Hematopoietic multipotent progenitor cell treated with erythropoietin and hydrocortisone succinate and interleukin-3 and kit ligand, for 15 days (in vitro differentiated cells): ENCODE measurements around the gene FGFR4.

Experiments used
- DNase-seq: peaks from one replicate; pipeline ENCODE4 v3.0.0-alpha.2; 2015; ENCODE audit warnings: low spot score

Gene FGFR4

DNA sequence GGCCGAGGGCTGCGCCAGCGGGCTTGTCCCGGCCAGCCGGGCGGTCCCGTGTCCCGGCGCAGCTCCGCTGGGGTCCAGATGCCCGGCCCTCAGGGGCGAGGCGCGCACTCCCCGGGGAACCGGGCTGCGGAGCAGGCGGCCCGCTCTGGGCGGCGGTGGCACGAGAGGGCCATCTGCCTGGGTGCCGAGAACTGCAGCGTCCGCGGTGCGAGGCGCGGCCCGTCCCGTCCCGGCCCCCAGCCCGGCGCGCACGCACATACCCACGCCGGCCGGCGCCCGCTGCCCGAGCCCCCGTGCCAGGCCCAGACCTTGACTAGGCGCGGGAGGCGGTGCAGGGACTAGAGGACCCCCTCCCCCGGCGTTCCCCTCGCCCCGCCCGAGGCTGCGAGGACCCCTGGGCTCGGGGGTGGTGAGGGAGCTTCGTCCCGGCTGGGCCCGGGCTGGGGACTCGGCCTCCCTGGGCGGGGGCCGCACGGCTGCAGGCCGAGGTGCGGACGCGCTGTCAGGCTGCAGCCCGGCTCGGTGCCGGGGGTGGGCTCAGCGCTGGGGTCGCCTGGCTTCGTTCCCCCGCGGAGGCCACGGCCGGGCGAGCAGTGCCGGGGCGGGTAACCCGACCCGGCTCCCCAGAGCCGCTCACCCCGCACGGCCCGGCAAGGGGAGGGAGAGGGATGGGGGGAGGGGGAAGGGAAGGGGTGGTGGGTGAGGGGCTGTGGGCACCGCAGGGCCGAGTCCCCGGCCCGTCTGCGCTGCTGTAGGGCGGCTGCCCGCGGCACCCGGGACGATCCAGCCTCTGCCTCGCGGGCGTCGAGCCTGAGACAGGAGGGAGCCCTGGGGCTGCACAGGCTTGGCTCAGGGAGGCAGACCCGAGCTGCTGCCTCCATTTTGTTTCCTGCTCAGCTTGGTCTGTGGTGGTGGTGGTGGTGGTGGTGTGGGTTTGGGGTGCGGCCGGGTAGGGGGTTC, 45.7 kb downstream of the FGFR4 start:
- no peak for DNase-seq

DNA sequence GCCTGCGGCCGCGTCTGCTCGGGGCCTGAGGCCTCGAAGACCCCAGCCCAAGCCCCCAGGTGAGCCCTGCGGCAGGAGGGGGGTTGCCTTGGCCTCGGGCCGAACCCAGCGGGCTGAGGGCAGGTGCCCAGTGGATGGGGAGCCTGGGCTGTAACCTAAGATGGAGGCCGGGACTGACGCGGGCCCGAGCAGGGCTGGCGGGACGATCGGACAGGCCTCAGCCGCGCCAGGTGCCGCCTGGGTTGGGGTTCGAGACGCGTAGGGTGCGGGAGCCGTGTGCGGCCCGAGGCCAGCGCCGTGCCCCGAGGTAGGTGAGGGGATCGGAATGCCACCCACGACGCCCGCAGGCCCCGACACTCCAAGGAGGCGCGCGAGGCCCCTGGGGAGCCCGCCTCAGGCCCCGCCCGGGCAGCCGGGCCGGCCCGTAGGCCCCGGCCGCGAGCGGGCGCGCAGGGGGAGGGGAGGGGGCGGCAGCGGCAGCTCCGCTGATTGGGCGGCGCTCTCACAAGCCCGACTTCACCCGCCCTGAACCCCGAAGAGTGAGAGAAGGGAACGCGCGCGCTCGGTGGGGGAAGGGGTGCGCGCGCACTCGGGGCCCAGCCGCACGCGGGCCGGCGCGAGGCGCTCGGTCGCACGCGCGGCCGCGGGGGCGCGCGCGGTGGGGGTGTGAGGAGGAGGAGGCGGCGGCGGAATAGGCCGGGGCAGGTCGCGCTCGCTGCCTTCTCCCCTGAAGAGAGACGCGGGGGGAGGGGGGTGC, 46.6 kb downstream of the FGFR4 start, which contains the start of gene NSD1:
Gene NSD1, plus strand, starts transcription at position 678 of the 757 bp plus-strand sequence. CDS start 1,331 bp downstream, outside the sequence.
- DNase-seq, result peak; percentile 83

DNA sequence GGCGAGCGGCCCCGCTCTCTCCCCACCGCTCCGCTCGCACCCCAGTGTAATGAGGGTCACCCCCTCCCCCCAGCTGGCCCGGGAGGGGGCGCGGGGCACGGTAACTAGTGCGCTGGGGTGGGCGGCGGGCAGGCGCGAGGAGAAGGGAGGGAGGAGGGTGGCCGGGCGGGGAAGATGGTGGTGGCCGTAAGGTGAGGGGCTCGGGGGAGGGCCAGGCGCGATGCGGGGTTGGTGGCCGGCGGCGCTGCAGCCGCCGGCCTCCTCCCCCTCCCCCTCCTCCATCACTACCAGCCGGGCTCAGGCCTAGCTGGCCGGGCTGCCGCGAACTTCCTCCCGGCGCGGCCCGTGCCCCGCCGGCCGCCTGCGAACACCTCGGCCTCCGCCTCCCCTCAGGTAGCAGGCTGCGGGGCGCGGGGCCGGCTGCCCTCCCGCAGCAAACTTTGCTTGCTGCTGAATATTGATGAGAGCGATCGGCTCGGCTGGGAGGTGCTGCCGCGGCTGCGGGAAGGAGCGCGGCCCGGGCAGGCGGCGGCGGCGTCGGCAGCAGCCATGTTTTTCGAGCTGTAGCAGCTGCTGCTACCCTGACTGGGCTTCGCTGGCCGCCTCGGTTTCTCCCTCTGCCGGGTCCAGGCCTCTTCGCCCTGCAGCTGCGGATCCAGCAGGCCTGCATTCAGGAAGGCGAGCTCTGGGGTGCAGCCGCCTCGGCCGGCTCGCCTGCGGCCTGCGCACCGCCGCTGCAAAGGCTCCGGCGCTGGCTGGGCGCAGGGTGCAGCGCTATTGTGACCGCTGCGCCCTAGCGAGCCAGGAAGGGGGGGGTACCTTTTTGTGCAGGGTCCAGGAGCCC, 47.4 kb downstream of the FGFR4 start:
- peak; percentile 42 for DNase-seq

DNA sequence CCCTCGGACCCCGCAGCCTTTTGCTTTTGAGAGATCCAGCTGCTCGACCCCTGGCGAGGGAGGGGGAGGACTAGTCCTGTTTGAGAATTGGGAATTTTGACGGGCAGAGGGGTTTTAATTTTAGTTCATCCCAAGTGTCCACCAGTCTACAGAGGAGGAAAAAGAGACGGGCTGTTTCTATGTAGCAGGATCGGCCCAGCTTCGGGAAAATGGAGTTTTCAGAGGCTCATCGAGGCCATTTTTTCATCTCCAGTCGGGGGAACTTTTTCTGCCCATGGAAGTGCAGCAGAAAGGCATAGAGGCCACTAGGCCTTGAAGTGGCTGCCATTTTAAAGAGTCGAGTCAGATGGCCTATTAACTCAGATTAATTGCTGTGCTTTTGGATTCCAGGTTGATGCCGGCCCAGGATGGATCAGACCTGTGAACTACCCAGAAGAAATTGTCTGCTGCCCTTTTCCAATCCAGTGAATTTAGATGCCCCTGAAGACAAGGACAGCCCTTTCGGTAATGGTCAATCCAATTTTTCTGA, 48.0 kb downstream of the FGFR4 start:
- DNase-seq, result no peak

DNA sequence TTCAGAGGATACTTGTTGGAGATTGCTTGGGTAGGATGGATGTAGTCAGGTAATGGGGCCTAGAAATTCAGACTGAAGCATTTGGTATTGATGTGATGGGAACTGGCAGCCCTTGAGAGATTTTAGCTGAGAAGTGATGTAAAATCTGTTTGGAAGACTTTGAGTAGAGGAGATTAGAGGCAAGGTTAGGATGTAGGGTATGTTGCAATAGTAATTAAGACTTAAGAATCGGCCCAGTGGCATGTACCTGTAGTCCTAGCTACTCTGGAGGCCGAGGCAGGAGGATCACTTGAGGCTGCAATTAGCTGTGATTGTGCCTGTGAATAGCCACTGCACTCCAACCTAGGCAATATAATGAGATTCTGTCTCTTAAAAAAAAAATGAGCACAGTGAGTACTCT, 53.6 kb downstream of the FGFR4 start:
- no peak for DNase-seq

DNA sequence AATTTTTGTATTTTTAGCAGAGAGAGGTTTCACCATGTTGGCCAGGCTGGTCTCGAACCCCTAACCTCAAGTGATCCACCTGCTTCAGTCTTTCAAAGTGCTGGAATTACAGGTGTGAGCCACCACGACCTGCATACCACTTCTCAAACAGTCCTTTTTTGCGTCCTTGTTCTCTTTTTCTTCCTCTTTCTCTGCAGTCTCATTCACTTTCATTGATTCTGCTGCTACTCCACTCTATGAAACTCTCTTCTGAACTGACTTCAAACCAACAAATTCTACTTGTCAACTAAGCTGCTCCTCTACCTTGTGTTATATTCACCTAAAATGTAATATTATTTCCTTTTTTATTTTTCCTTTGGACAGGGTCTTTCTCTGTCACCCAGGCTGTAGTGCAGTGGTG, 54.8 kb downstream of the FGFR4 start:
- DNase-seq, result no peak

DNA sequence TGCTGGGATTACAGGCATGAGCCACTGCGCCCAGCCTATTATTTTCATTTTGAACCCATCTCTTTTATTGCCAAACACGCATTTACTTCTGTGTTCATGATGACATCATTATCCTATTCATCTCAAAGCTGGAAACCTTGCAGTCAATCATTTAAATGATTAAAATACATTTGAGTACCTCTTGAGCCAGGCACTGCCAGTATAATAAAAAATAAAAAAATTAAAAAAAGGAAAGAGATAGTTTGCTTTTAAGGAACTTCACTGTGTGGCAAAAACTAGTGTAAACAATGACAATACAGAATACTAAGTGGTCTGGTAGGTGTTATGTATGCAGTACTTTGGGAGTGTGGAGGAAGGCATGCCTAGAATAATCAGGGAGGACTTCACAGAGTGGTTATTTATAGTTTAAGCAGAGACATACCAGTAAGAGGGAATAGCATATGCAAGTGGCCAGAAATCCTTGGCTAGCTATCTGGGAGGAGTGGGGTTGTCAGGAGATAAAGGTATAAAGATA, 55.4 kb downstream of the FGFR4 start:
- no peak for DNase-seq

DNA sequence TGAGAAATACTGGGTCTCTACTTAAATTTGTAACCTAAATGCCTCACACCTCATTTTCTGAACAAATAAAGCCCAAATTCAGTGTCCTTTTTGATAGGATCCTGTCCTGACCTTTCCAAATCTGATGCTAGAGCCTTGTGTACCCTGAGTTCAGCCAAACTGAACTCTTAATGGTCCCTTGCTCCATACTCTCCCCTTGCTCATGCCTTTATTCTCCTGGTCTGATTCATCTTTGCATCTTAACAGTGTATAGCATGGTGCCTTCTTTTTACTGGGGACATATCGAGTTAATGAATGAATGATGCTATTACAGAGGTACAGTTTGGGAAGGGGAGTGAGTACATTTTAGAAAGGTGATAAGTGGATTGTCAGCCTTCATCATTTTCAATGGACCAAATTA, 56.1 kb downstream of the FGFR4 start:
- DNase-seq, result no peak

DNA sequence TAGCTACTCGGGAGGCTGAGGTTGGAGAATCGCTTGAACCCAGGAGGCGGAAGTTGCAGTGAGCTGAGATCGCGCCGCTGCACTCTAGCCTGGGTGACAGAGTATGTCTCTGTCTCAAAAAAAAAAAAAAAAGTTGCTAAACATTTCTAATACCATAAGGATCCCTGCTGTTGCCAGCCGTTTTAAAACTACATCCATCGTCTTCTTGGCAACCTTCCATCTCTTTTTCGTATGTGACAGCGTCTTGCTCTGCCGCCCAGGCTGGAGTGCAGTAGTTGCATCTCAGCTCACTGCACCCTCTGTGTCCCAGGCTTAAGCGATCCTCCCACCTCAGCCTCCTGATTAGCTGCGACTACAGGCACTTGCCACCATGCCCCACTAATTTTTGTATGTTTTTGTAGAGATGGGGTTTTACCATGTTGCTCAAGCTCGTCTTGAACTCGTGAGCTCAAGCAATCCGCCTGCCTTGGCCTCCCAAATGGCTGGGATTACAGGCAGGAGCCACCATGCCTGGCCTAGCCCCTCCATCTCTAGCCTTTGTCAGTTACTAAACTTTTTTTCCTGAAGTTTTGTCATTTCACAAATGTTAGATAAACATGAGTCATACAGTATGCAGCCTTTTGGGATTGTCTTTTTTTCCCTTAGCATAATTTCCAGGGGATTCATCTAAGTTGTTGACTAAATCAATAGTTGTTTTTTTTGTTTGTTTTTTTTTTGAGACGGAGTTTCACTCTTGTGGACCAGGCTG, 60.4 kb downstream of the FGFR4 start:
- no peak for DNase-seq
